ENCODE results near the gene GEMIN2.

- no peak for TF ChIP-seq BHLHE40 (IDR thresholded peaks at IDR 0.05; ENCODE audit: borderline replicate concordance)
- no peak for TF ChIP-seq FOXA1 (IDR thresholded peaks at IDR 0.05)
- no peak for TF ChIP-seq TARDBP (IDR thresholded peaks at IDR 0.05)
Measured at GRCh38 chr14:39181693-39182047, 67.5 kb downstream of the GEMIN2 start.
